UCSD-AML1 (cell line): Measurements from ENCODE around the gene PEX14.
"Not testable (repeated sequence)": the region's sequence is repeated elsewhere in the genome, so short reads cannot be mapped to it uniquely, and the experiment has no call there.

Experiments used
- DNase-seq: peaks from one replicate; lab custom pipeline; 2025; ENCODE audit not compliant: unreplicated experiment; lab: John Stamatoyannopoulos, UW

PEX14 gene

DNA sequence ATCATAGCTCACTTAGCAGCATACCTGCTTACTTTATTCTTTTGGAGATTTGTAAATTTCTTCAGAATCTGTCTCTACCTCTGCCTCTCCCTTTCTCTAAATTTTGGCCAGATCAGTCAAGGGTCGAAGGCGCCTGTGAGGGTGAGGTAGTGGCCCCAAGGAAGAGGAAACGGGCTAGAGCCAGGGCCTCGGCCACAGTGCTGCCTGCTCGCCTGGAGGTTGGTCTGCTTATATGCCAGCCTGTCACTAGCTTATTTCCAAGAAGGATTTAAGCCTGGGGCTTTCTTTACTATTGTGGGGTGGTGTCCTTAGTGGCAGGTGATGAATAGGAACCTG lies 19.6 kb downstream of the PEX14 start:
- DNase-seq = no peak

DNA sequence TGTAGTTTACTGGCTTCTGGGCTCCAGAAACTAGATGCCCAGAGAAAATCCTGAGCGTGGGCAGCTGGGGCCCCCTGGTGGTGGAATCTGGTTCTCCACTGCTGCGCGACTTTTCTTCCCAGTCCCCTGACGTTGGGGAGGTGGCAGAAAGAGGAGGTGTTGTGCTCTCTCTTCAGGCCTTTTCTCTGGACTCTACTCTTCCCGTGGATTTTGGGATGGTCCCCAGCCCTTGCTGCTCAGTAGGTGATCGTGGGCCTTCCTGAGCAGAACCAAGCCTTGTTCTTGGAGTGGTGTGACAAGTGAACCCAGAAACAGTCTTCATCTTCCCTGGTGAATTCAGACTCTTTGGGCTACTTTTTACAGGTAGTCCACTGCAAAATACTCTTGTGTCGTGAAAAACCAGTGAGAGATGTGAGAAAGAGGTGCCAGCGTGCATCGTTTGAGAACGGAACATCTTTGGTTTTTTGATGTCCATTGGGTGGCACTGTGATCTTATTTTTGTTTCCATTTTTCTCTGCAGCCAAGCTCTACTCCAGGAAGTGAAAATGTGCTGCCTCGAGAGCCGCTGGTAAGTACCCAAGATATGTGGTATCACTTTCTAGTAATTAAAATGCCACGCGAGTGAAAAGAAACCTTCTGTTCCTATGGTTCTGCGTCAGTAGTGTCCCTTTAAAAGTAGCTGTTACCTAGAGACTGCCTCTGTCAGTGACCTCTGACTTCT lies 20.2 kb downstream of the PEX14 start:
- peak; percentile 79 for DNase-seq

DNA sequence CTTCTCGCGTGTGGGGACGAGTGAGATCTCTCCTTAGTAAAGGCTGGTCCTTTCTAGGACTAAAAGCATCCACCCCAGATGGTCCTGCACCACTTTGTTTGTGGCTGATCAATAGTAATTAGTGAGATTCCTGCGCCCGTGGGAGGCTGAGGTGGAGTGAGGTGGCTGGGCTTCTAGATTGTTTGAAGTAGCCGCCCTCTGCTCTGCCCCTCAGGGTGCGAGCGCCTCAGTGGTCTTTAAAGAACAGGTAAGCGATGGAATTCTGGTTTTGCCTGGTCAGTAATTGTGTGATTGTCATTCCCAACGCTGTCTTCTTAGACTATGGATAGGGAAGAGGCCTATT lies 20.7 kb downstream of the PEX14 start:
- DNase-seq = no peak

DNA sequence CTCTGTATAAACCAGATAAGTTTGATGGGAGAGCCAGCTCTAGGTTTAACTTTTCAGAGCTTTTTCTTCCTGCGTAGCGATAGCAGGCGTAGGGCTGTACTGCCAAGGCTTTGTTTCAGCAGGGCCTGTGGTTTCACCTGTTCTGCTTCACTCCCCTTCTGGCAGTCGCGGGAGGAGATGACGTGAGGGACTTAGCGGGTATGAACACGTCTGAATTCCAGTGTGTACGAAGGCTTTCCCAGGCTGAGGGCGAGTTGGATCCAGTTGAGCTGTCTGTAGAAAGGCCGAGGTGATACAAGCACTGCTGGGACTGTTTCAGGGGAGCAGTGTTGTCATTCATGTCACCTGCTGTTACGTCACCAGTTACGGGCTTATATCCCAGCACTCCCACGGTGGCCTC lies 21.2 kb downstream of the PEX14 start:
- DNase-seq = no peak

DNA sequence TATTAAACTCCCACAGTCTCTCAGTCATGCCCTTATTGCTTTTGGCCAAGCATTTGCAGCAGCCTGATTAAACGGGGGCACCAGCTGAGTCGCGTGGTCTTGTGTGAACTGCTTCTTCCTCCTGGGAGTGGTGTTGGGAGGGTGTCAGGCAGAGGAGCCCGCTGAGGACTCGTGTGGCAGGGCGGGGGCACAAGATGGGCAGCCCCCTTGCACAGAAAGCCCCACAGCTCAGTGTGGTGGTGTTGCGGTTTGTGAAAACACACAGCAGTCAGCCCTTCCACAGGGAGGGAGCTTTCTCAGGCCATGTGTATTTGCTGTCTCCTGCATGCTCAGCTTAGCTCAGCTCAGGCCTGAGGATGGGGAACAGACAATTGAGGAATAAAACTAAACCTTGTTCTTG lies 22.4 kb downstream of the PEX14 start:
- no peak for DNase-seq

DNA sequence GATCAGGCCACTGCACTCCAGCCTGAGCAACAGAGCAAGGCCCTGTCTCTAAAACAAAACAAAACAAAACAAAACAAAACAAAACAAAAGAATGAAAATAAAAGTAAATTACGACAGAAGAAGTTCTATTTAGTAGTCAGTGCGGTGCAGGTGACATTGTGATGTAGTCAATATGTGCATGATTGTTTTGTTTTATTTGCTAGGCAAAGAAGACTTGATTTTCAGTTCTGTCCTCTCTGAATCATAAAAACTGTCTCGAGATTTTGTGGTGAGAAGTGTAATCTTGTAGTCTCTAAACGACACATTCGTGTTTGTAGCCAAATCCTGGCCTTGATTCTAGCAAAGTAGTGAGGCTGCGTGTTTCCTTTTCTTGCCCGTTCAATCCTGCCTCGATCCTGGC lies 23.5 kb downstream of the PEX14 start:
- no peak for DNase-seq

DNA sequence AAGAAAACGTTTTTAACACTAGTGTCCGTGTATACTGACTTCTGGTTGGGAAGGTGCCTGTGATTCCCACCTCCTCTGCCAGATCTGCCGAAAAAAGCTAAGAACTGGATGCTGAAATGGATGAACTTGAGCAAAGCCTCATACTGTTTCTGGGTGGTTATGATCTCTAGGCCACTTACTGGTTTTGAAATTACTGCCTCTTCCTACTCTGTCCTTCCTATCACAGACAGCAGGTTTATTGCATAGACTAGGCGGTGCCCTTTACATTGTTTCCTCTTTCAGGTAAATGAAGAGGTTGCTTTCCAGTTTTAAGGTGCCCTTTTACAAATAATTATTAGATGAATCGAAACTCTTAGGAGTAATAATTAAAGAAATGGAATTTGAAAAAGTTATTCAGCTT lies 27.5 kb downstream of the PEX14 start:
- DNase-seq = no peak

DNA sequence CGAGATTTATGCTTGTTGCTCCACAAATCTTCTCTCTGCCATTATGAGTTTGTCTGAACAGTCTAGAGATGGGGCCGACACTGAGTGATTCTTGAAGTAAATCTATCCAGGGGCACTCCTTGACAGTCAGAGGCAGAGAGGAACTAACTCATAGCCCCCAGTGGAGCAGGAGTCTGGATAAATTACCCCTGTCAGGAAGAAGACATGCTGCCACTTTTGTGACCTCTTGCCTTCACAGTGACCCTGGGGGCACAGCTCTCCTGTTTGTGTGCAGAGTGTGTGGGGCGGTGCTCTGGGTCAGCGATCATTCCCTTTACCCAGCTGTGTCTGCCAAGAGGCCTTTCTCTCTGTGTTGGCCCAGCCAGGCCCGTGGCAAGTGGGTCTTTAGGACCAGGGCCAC lies 29.5 kb downstream of the PEX14 start:
- no peak for DNase-seq

DNA sequence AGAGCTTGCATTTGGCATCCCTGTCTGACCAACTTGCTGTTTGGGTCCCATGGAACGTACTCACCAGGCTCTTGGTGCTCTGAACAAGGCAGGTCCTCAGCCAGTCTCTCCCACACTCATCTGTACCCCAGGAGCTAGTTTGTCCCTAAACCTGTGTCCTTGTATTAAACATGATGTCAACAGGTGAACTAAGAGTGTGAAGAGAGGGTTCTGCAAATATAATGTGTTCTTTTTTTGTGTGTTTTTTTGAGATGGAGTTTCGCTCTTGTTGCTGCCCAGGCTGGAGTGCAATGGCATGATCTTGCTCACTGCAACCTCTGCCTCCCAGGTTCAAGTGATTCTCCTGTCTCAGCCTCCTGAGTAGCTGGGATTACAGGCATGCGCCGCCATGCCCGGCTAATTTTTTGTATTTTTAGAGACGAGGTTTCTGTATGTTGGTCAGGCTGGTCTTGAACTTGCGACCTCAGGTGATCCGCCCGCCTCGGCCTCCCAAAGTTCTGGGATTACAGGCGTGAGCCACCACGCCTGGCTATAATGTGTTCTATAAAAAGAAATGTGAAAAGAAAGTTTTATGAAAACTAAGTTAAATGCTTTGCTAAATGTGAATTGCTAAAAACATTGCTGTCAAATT lies 31.4 kb downstream of the PEX14 start:
- not testable (repeated sequence) for DNase-seq

DNA sequence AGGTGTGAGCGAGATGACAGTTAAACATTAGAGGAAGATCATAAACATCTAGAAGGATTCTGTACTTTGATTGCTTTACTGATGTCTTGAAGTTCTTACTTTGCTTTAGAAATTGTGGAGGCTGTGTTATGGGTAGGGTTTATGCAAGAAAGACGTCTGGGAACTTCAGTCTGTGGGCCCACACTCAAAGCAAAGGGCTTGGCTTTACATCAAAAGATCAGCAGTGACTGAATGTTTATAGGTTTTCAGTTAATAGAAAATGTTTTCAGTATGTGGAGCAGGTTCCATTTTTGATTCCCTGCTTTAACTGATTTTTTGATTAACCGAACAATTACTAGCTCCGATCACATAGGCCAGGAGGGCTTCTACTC lies 31.9 kb downstream of the PEX14 start:
- DNase-seq = no peak

DNA sequence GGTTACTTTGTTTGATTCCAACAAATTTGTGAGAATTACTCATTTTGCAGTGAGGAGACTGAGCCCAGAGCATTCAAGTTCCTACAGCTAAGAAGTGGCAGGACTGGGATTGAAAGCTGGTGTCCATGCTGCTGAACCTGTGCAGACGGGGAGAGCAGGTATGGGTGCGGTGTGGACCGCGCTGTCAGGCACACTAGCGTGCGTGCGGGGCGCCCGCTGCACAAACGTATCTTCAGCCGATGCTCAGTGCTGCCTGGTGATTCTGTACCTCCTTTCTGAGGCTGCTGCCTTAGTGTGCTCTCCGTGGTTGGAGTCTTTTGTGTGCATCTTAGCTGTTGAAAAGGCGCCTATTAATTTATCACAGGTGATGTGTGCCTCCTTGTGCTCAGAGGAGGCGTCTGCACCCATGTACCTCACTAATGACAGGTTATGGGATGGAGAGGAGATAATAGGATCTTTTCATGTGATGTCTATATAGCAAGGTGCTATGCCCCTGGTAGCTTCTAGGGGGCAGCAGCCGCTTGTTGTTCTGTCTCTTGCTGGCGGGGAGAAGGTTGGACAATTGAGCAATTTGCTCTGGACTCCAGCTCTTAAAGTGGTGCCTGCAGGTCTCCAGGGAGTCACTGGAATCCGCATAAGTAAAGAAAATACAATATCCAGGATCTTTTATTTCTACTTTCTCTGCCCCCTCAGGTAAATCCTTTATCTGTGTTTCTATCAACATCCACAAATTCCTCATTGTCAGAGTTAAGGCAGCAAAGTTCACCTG lies 32.5 kb downstream of the PEX14 start:
- peak; percentile 38 for DNase-seq

DNA sequence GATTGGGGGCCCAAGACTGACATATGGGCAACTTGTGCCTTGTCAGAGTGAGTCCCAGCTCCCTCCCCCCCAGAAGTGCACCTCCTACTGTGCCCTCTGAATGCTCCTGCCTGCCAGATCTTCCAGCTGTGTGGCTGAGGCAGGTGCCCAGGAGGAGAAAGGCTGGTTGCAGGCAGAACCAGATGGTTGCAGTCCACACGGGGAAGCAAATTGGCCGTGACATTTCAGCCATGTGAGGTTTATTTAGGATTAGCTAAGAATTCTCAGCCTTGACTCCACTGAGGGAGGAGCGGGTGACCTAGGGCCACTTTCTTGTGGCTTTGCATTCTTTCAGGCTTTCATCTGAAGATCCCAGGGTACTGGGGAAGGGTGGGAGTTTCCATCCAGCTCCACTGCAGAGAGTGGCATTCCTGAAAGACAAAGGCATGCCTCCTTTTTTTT lies 33.8 kb downstream of the PEX14 start:
- DNase-seq = no peak

DNA sequence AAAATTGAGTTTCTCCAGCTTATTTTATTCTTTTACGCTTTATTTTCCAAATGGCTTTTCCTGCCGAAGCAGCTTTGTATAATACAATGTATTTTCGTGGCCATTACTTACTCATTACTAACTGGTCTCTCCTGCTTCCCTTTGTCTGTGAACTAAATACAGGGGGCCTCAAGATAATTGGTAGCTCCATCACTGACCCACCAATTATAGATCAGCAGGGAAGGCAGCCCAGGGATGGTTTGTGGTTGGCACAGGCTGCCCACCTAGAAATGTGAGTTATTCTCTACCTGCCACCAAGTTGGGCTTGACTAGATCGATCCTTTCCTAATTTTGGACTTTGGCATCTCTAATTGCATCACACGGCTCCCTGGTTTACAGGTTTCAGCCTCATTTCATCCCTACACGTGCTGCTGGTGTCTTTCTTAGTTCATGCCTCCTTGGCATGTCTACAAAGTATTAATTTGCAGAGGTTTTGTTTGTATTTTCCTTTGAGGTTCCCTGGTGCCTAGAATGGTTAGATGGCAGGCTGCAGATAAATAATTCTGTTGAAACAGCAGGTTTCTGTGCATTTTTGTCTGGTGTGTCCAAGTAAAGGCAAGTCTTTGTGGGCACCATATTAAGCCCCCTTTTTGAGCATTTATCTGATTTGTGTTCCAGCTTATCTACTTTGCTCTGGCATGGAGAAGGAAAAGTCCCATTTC lies 35.2 kb downstream of the PEX14 start:
- DNase-seq = no peak

DNA sequence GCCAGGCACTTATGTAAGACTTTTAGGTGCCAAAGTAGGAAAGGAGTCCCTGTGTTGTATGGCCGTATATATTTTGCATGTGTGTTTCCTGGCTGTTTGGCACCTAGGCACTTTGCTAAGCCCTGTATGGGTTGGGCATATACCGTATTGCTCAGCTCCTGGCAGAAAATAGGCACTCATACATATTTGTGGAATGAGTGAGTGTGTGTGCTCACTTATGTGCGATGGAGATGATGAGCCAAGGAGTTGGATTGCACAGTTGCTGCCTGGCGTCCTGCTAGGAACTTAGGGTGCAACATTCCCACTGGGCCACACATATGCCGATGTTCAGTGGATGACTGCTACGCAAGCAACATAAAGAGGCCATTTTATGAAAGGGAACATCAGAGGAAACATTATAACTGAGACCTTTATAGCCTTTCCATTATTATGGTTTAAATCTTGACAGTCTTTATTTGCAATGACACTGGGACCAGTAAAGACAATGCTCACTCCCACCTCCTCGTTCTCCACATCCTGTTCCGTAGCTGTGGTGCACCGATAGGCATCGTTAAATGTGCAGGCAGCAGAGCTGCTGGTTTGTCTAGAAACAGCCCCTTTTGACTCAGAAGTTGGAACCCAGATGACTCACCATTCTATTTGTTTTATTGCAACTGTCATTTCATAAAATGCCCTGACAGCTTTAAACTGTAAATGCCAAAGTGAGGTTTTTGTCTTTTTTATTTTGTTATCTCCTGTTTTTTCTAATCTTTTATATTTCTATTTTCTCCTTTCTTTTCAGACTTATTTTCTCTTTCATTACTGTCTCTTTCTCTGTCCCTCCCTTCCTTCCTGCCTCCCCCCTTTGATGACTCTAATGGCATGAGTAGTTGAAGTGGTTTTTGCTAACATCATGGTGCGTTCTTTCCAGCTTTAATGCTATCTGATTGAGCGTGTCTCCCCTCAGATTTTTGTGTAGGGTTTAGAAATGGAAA lies 36.1 kb downstream of the PEX14 start:
- peak; percentile 70 for DNase-seq

DNA sequence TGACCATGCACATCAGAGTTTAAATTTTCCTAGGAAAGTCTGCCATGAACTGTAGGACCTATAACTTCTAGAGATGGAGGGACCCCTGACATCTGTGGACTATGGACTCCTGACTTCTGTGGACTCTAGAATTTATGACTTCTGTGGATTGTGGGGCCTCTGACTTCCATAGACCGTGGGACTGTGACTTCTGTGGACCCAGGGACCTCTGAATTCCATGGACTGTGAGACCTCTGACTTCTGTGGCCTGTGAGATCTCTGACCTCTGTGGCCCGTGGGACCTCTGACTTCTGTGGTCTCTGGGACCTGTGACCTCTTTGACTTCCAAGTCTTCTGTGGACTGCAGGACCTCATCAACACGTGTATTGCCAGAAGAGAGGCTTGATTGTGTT lies 36.7 kb downstream of the PEX14 start:
- DNase-seq = no peak

DNA sequence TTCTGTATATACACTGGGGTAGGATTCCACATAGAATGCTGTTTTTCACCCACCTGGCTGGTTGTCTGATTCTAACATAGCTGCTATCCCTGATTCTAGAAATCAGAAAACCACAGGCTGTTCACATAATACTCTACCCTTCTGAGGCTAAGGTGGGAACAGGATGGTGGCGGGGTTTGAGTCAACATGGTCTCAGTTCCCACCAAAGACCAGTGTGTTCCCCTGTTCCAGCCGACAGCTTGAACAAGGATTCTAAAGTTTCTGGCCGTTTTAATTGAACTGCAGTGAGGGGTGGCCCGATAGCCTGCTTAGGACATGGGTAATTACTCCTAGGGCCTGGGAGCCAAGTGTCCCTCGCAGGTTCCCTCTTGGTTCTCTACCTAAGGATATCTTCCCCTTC lies 38.4 kb downstream of the PEX14 start:
- no peak for DNase-seq

DNA sequence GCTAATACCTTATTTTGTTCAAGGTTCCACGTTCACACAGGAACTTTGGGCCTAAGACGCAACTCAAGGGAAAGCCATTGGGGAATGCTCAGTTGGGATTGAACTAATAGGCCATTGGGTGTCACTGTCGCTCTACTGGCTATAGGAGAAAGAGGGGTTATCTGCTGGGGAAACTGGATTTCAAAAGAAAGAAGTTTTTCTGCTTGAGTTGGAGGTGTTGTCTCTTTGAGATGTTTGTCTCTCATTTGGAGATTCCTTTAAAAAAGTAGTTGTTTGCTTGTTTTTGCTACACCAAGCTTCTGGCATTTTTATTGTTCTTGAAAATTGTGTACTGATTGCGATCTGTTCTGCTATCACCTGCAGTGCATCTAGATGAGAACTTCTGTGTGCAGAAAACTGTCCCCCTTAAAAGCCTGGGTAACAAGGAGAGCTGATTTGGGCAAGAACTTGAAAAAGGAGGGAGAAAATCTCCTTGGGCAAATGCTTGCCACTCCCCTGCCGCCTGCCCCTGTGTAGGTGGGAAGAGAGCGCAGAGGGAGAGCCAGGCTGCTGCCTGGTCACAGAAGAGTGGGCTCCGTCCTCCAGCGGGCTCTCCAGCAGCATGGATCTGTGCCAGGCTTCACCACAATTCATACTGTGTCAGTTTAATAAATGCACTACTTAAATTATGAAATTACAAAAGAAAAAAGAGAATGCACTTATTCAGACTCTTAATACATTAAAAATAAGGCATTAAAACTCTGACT lies 39.9 kb downstream of the PEX14 start:
- no peak for DNase-seq

DNA sequence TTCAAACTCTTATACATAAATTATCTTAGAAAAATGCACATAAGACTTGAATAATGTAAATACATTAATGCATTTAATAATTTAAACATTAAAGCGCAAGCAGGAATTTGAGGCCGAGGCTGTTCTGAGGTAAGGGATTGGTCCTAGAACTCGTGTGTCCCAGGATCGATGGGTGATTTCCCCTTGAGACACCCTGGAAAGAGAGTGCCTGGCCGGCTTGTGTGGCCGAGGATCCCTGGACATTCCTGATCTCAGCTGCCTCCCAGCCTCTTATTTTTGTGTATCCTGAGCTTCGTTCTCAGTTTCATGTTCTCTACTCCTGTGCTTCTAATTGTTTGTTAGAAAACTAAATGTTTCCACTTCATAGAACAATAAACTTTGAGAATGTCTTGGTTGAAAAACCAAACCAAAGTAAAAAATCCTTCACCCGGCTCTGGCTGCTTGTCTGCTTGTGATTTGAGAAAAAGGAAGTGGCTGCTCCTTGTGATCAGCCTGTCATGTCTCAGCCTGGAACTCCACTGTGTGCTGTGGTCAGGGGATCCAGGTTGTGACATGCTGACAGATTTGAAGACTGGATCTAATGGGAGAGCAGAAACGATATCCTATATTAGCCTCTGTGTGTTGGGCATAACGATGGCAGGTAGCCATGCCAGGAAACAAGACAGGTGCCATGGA lies 40.7 kb downstream of the PEX14 start:
- DNase-seq = peak; percentile 35

DNA sequence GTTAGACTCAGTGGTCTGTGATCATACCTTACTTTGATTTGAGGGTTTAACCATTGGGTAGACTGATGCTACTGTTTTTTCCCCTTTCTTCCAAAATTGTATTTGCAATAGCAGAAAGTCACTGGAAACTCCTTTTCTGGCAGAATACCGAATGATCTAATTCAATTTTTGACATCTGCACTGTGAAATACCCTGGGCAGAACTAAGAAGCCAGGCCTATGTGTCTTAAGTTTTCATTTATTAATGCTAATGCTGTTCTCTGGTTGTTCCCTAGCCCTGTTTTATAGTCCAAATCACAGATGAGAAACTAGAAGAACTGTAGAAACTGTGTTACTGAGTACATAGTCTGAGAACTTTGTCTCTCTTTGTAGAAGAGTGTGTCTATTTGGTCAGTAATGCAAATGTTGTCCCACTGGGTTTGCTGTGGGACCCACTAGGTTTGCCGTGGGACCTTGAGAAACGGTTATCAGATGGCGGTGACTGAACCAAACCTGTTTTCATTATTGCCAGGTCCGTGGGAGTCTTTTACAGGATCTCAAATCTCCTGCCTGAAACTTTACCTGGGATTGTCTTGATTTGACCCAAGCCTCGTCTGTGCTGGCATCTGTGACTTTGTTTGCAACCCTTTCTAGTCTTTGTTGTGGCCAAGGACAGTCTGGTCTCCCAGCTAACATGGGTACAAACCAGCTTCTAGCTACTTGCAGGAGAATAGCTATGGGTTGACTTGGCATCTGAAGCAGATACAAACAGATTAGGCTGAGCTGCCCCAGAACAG lies 41.4 kb downstream of the PEX14 start:
- no peak for DNase-seq
